CMK (cell line): Measurements from ENCODE around the gene CDKN1A.

ENCODE experiments used
- DNase-seq: peaks from one replicate; pipeline ENCODE4 v3.0.0-alpha.2; 2010; ENCODE audit warnings: low read depth

CDKN1A gene

DNA sequence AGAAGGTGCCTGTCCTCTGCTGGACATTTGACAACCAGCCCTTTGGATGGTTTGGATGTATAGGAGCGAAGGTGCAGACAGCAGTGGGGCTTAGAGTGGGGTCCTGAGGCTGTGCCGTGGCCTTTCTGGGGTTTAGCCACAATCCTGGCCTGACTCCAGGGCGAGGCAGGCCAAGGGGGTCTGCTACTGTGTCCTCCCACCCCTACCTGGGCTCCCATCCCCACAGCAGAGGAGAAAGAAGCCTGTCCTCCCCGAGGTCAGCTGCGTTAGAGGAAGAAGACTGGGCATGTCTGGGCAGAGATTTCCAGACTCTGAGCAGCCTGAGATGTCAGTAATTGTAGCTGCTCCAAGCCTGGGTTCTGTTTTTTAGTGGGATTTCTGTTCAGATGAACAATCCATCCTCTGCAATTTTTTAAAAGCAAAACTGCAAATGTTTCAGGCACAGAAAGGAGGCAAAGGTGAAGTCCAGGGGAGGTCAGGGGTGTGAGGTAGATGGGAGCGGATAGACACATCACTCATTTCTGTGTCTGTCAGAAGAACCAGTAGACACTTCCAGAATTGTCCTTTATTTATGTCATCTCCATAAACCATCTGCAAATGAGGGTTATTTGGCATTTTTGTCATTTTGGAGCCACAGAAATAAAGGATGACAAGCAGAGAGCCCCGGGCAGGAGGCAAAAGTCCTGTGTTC lies 1.3 kb upstream of the CDKN1A start:
- DNase-seq: no peak

DNA sequence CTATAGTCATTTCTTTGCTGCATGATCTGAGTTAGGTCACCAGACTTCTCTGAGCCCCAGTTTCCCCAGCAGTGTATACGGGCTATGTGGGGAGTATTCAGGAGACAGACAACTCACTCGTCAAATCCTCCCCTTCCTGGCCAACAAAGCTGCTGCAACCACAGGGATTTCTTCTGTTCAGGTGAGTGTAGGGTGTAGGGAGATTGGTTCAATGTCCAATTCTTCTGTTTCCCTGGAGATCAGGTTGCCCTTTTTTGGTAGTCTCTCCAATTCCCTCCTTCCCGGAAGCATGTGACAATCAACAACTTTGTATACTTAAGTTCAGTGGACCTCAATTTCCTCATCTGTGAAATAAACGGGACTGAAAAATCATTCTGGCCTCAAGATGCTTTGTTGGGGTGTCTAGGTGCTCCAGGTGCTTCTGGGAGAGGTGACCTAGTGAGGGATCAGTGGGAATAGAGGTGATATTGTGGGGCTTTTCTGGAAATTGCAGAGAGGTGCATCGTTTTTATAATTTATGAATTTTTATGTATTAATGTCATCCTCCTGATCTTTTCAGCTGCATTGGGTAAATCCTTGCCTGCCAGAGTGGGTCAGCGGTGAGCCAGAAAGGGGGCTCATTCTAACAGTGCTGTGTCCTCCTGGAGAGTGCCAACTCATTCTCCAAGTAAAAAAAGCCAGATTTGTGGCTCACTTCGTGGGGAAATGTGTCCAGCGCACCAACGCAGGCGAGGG lies 594 bp upstream of the CDKN1A start:
- no peak for DNase-seq

DNA sequence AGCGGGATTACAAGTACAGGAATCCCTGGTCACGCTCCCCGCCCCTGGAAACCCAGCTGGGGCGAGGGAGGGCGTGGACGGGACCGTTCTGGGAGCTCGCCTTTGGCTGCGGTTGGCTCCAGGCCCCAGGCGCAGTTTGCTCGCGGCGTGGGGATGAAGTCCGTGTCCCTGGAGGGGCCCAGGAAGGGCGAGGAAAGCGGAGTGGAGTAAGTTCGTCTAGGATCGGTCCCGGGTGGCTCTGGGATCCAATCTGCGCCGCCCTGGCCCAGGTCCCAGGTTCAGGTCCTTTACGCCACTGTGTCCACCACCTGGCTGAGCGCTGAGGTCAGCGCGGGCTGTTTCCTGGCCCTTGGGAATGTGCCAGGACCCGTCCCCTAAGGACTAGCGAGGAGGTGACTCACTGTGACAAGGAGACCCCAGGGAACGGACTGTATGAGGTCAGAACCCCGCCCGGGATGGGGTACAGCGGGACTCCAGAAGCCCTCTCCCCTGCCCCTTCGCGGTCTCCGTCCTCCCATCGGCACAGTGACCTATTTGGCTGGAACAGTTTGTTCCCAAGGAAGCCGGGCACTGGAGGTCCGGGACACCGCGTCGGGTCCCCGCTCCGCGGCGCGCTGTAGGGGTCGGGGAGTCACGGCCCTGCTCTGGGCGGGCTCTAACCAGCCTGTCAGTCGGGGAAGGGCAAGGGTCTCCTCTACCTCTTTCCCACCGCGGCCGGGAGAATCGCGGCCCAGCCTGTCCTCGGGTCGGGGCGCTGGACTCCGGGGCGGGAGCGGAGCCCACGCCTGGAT lies 724 bp downstream of the CDKN1A start:
- no peak for DNase-seq

DNA sequence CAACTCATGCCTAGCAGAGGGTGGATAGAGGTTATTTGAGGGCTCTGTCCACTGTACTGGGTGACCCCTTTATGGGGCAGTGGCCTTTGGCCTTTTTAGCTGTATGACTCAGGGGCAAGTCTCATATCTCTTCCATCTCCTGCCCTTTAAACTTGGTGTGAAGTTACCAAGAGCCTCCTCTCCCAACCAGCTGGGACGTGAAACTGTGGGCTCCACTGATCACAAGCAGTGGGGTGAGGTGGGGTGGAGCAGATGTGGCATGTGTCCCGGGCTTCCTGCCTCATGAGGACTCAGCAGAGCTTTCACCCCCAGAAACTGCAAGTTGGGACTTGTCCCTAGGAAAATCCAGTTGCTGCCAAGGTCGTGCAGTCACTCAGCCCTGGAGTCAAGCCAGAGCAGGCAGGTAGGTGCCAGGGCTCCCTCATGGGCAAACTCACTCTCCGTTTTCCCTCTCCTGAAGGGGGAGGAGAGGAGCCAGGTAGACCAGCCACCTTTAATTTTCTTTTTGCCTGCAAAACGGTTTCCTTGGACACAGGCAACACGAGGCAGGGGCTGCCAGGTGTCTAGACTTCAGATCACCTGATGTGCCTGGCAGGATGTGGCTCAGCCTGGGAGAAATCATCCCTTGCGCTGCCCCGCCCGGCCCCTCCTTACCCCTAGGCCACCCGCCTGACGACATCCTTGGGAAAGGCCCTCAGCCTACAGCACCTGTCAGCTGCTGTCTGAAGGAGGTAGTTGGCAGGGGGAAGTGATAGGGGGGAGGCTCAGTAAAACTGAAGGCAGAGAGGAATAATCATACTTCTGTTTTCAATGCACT lies 4.0 kb downstream of the CDKN1A start:
- no peak for DNase-seq

DNA sequence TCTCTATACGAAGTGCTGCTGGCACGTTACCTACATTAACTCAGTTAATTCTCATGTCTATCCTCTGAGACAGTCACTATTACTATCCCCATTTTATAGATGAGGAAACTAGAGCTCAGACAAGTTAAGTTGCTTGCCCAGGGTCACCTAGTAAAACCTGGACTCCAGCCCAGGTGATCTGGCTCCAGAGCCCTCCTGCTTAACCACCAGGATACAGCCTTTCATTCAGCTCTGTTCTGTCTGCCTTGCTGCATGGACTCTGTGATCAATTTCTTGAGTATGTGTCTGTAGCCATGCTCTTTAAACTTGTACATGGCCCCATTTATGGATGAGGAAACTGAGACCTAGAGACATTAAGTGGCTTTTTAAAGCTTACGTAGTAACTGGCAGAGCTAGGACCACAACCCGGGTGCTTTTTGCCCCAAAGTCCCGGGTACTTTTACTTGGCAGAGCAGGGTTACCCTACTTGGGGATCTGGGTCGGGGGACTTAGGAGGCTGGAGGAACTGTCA lies 4.7 kb downstream of the CDKN1A start:
- no peak for DNase-seq

DNA sequence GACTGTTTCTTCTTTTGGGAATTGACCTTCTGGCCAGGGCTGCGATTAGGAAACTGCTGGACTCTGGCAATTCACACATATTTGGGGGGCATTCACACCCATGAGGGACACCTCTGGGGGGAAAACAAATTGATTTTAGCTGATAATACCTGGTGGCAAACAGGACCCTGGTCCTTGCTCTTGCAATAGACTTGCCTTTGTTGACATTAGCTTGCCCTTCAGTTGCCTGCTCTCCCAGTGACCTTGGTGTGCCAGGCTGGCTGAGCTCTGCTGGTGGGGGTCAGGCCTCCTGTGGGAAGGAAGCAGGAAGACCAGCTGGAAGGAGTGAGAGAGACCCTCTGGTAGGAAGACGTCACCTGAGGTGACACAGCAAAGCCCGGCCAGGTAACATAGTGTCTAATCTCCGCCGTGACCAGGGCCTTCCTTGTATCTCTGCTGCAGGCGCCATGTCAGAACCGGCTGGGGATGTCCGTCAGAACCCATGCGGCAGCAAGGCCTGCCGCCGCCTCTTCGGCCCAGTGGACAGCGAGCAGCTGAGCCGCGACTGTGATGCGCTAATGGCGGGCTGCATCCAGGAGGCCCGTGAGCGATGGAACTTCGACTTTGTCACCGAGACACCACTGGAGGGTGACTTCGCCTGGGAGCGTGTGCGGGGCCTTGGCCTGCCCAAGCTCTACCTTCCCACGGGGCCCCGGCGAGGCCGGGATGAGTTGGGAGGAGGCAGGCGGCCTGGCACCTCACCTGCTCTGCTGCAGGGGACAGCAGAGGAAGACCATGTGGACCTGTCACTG lies 5.3 kb downstream of the CDKN1A start:
- no peak for DNase-seq

DNA sequence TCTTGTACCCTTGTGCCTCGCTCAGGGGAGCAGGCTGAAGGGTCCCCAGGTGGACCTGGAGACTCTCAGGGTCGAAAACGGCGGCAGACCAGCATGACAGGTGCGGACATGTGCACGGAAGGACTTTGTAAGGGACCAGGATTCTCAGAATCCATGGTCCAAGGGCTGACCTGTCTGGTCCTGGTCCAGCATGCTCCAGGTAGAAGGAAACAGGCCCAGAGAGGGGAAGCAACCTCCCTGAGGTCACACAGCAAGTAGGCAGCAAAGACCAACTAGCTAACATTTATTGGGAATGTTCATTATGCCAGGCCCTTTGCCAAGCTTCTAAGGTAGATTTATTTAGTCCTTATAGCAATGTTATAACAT lies 5.9 kb downstream of the CDKN1A start:
- DNase-seq: no peak

DNA sequence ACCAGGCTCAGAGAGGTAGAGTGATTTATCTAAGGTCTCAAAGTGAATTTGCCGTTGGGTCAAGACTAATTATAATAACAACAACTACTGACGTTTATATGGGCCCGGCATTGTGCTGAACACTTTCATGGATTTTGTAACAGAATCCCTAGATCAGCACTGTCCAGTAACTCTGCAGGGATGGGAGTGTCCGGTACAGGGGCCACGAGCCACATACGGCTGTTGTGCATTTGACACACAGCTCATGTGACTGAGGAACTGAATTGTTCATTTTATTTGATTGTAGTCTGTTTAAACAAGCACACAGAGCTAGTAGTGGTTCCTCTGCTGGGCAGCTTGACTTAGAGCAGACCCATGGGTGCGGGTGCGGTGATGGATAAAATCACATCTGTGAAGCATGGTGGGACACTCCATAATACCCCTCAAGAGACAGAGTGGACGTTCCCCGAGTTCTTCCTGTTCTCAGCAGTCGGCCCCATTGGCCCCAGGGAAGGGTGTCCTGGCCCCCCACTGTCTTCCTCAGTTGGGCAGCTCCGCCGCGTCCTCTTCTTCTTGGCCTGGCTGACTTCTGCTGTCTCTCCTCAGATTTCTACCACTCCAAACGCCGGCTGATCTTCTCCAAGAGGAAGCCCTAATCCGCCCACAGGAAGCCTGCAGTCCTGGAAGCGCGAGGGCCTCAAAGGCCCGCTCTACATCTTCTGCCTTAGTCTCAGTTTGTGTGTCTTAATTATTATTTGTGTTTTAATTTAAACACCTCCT lies 6.8 kb downstream of the CDKN1A start:
- DNase-seq: peak; percentile 45

DNA sequence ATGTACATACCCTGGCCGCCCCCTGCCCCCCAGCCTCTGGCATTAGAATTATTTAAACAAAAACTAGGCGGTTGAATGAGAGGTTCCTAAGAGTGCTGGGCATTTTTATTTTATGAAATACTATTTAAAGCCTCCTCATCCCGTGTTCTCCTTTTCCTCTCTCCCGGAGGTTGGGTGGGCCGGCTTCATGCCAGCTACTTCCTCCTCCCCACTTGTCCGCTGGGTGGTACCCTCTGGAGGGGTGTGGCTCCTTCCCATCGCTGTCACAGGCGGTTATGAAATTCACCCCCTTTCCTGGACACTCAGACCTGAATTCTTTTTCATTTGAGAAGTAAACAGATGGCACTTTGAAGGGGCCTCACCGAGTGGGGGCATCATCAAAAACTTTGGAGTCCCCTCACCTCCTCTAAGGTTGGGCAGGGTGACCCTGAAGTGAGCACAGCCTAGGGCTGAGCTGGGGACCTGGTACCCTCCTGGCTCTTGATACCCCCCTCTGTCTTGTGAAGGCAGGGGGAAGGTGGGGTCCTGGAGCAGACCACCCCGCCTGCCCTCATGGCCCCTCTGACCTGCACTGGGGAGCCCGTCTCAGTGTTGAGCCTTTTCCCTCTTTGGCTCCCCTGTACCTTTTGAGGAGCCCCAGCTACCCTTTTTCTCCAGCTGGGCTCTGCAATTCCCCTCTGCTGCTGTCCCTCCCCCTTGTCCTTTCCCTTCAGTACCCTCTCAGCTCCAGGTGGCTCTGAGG lies 7.6 kb downstream of the CDKN1A start:
- DNase-seq: no peak

DNA sequence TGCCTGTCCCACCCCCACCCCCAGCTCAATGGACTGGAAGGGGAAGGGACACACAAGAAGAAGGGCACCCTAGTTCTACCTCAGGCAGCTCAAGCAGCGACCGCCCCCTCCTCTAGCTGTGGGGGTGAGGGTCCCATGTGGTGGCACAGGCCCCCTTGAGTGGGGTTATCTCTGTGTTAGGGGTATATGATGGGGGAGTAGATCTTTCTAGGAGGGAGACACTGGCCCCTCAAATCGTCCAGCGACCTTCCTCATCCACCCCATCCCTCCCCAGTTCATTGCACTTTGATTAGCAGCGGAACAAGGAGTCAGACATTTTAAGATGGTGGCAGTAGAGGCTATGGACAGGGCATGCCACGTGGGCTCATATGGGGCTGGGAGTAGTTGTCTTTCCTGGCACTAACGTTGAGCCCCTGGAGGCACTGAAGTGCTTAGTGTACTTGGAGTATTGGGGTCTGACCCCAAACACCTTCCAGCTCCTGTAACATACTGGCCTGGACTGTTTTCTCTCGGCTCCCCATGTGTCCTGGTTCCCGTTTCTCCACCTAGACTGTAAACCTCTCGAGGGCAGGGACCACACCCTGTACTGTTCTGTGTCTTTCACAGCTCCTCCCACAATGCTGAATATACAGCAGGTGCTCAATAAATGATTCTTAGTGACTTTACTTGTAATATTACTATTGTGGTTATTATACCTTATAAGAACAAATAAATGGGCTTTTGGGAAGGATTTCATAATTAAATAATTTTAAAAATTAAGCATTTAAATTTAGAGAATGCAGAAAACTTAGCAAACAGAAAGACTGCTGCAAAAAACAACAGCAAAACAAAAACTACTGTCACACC lies 8.4 kb downstream of the CDKN1A start:
- DNase-seq: no peak

DNA sequence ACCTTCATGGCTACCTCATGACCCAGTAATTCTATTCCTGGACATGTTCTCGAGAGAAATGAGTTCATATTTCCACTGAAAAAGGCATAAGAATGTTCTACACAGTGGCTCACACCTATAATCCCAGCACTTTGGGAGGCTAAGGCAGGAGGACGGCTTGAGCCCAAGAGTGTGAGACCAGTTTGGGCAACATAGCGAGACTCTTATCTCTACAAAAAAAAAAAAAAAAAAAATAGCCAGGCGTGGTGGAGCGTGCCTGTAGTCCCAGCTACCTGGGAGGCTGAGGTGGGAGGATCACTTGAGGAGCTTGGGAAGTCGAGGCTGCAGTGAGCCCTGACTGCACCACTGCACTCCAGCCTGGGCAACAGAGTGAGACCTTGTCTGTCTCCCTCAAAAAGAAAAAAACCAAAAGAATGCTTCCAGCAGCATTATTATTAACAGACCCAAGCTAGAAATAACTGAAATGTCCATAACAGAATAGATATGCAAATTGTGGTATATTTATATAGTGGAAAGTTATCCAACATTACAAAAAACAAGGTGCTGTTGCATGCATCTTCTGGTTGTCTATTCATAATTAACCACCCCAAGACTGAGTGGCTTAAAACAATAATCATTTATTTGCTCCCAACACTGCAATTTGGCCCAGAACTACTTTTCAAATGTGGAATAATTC lies 9.7 kb downstream of the CDKN1A start:
- no peak for DNase-seq

DNA sequence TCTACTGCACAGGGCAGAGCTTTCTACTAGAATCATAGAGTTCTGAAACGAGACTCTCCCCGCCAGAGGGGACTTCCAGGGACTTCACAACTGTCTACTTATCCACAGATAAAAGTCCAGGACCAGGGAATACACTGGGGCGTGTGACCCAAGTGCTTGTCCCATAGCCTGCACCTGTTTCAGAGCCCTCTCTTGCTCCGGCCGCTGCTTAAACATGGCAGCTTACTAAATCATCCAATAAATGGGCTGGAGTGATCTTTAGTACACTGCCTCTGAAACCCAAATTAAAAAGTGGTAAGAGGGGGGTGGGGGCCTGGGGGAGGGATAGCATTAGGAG lies 10.2 kb downstream of the CDKN1A start:
- DNase-seq: no peak

DNA sequence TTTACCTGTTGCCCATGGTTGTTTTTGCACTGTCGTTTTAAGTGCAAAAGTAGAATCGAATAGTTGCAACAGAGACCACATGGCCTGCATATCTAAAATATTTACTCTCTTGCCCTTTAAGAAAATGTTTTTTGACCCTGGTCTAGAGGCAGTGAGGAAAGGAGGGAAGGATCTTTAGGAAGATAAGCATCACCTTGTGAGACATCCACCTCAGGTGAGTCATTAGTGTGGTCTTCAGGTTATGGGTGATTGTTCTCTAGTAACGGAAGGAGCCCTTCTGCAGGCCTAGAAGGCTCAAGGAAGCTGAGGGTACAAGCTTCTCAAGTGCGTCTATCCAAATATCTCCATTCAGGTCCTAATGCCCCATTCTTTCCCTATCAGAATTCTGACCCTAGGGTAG lies 12.5 kb downstream of the CDKN1A start:
- no peak for DNase-seq

DNA sequence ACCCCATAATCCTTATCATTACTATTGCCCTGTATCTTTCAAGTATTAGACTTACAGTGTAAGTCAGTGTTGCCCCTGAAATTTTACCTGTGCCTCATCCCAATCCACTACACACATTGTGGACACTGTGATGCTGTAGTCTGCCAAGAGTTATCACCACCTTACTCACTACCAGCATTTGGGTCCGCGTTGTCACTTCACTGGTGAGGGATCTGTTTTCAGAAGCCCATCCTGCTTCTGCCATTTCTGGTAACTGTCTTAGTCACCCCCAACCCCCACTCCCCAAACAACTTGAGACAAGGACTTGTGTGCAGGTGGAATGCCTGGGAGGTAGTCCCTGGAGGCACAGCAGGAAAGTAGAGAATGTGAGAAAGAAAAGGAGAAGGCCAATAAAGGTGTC lies 13.1 kb downstream of the CDKN1A start:
- no peak for DNase-seq

DNA sequence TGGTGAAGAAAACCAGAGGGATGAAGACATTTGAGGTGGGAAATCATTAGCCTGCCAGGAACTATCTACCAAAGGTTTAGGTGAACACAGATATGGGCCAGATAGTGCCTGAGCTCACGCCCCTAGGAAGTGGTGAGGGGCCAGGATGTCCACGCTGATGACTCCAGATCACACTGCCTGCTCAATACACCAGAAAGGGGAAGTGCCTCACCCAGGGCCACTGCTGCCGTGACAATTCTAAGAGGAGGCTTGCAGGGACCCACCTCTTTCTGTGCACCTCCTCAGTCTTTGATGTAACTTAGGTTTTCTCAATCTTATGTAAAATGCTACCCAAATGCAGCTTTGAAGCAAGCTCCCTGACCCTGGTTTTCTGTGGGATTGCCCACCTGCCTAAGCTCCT lies 13.7 kb downstream of the CDKN1A start:
- no peak for DNase-seq

DNA sequence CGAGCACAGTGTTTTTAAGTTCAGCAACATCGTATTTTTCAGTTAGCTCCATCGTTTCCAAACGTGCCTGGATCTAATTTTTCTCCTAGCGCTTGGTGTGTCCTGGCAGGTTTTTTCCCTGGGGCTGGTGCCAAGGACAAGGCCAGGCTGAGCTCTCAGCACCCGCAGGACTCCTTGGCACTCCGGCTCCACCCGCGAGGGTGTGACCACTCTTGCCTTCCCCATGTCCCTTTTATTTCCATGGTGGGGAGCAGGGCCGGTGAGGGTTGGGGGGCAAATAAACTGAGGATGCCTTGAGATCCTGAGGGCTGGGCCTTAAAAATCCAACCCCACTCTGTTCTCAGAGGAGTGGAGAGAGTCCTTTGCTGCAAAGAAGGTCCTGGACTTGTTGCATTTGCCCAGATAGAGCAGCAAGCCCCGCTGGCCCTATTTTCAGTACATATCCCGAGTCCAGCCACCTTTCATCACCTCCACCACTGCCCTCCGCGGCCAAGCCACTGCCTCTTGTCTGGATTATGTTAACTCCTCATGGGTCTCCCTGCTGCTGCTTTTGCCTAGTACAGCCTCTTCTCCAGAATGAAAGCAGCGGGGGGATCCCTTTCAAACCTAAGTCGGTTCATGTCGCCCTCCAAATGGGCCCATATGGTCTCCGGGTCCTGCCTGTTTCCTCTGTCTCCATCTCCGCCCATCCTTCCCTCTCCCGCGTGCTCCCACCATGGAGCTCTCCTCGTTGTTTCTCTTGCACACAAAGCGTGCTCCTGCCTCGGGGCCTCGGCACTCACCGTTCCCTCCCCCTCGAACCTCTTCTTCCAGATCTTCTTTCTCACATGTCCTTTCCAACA lies 14.6 kb downstream of the CDKN1A start:
- DNase-seq: no peak

DNA sequence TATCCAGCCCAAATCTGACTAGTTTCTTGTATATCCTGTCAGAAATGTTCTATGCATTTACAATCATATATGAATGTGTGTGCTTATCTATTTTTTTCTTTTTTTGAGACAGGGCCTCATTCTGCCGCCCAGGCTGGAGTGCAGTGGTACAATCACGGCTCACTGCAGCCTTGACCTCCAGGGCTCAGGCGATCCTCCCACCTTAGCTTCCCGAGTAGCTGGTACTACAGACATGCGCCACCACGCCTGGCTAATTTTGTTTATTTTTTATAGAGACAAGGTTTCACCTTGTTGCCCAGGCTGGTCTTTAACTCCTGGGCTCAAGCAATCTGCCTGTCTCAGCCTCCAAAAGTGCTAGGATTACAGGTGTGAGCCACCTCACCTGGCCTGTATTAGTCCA lies 16.1 kb downstream of the CDKN1A start:
- DNase-seq: no peak
